Activated naive CD8-positive, alpha-beta T cell treated with anti-CD3 and anti-CD28 coated beads, Interleukin-2, amount 50 U/mL, for 24 hours (primary cell): ENCODE measurements around the gene MIPOL1.
"Not testable (repeated sequence)": the region's sequence is repeated elsewhere in the genome, so short reads cannot be mapped to it uniquely, and the experiment has no call there.

Experiments
- ATAC-seq: fragments of 150-1000 bp; cut with Tn5 transposase; one replicate; pipeline ENCODE4 v1.10.0; 2021
- DNase-seq: peaks from one replicate; pipeline ENCODE4 v3.0.0; 2021
- H3K27ac Mint-ChIP-seq: one replicate; pipeline ENCODE4 v1.8.0; 2021; ENCODE audit warnings: mild to moderate bottlenecking, mixed read lengths
- H3K27me3 Mint-ChIP-seq: one replicate; pipeline ENCODE4 v1.8.0; 2021; ENCODE audit warnings: mixed read lengths
- H3K36me3 Mint-ChIP-seq: one replicate; pipeline ENCODE4 v1.8.0; 2021; ENCODE audit warnings: low read depth, mixed read lengths
- H3K4me1 Mint-ChIP-seq: one replicate; pipeline ENCODE4 v1.8.0; 2021; ENCODE audit warnings: mixed read lengths
- H3K4me3 Mint-ChIP-seq: one replicate; pipeline ENCODE4 v1.8.0; 2021; ENCODE audit warnings: mild to moderate bottlenecking, moderate library complexity, mixed read lengths
- H3K9me3 Mint-ChIP-seq: one replicate; pipeline ENCODE4 v1.8.0; 2021; ENCODE audit warnings: mixed read lengths

The MIPOL1 gene

GRCh38 chr14:37438444-37438843 is 240.7 kb downstream of the MIPOL1 start:
- Mint-ChIP-seq H3K27me3 (no peaks in the 10 kb centered on the region), H3K4me3 (no peak overlapping the region), H3K36me3 (no peaks in the 10 kb centered on the region), H3K27ac (no peak overlapping the region), H3K4me1 (no peaks in the 10 kb centered on the region), H3K9me3 (peaks cover 18% of the 10 kb centered on the region)
- DNase-seq (no peak), ATAC-seq (no peak)

GRCh38 chr14:37443461-37443860 is 245.7 kb downstream of the MIPOL1 start:
- no peak overlapping the region for H3K27ac Mint-ChIP-seq
- no peak for ATAC-seq
- H3K27me3 Mint-ChIP-seq, result no peaks in the 10 kb centered on the region
- no peaks in the 10 kb centered on the region for H3K36me3 Mint-ChIP-seq
- H3K4me1 Mint-ChIP-seq, result no peaks in the 10 kb centered on the region
- no peak for DNase-seq
- H3K9me3 Mint-ChIP-seq, result peaks cover 11% of the 10 kb centered on the region
- no peak overlapping the region for H3K4me3 Mint-ChIP-seq

GRCh38 chr14:37447883-37448391 is 250.2 kb downstream of the MIPOL1 start:
- Mint-ChIP-seq H3K27ac (no peak overlapping the region), H3K9me3 (peaks cover 7% of the 10 kb centered on the region), H3K4me1 (no peaks in the 10 kb centered on the region), H3K4me3 (no peak overlapping the region), H3K27me3 (no peaks in the 10 kb centered on the region), H3K36me3 (no peaks in the 10 kb centered on the region)
- no peak for DNase-seq
- no peak for ATAC-seq

- no peaks in the 10 kb centered on the region for H3K36me3 Mint-ChIP-seq
- no peak overlapping the region for H3K27ac Mint-ChIP-seq
- no peak for DNase-seq
- no peaks in the 10 kb centered on the region for H3K27me3 Mint-ChIP-seq
- H3K9me3 Mint-ChIP-seq, result peaks cover 12% of the 10 kb centered on the region
- no peaks in the 10 kb centered on the region for H3K4me1 Mint-ChIP-seq
- H3K4me3 Mint-ChIP-seq, result no peak overlapping the region
- no peak for ATAC-seq
These were observed 254.6 kb downstream of the MIPOL1 start for GRCh38 chr14:37452323-37452722.

GRCh38 chr14:37453985-37454384 is 256.2 kb downstream of the MIPOL1 start:
- no peaks in the 10 kb centered on the region for H3K36me3 Mint-ChIP-seq
- H3K4me3 Mint-ChIP-seq, result no peak overlapping the region
- no peaks in the 10 kb centered on the region for H3K27me3 Mint-ChIP-seq
- H3K4me1 Mint-ChIP-seq, result no peaks in the 10 kb centered on the region
- no peak for DNase-seq
- H3K27ac Mint-ChIP-seq, result no peak overlapping the region
- ATAC-seq, result no peak
- peaks cover 20% of the 10 kb centered on the region for H3K9me3 Mint-ChIP-seq

- Mint-ChIP-seq H3K4me1 (no peaks in the 10 kb centered on the region), H3K27me3 (no peaks in the 10 kb centered on the region), H3K27ac (no peak overlapping the region), H3K9me3 (peaks cover 27% of the 10 kb centered on the region), H3K4me3 (no peak overlapping the region), H3K36me3 (no peaks in the 10 kb centered on the region)
- ATAC-seq (no peak), DNase-seq (no peak)
These were observed 259.6 kb downstream of the MIPOL1 start for GRCh38 chr14:37457334-37457733.

- not testable (repeated sequence) for H3K36me3 Mint-ChIP-seq, ATAC-seq, H3K4me1 Mint-ChIP-seq, DNase-seq, H3K27ac Mint-ChIP-seq, H3K4me3 Mint-ChIP-seq, H3K27me3 Mint-ChIP-seq
- H3K9me3 Mint-ChIP-seq, result peaks cover 38% of the 10 kb centered on the region
These were observed 264.7 kb downstream of the MIPOL1 start for GRCh38 chr14:37462426-37462825.

- no peaks in the 10 kb centered on the region for H3K4me1 Mint-ChIP-seq
These were observed 266.6 kb downstream of the MIPOL1 start for GRCh38 chr14:37464192-37464858.

GRCh38 chr14:37466003-37466622 is 268.4 kb downstream of the MIPOL1 start:
- DNase-seq (no peak), ATAC-seq (no peak)
- no peaks in the 10 kb centered on the region for H3K27me3 Mint-ChIP-seq
- H3K27ac Mint-ChIP-seq, result no peak overlapping the region
- H3K4me1 Mint-ChIP-seq, result no peaks in the 10 kb centered on the region
- no peak overlapping the region for H3K4me3 Mint-ChIP-seq
- H3K36me3 Mint-ChIP-seq, result no peaks in the 10 kb centered on the region
- peaks cover 42% of the 10 kb centered on the region for H3K9me3 Mint-ChIP-seq

More at GRCh38 chr14:37464192-37464858, 266.6 kb downstream of the MIPOL1 start:
- Mint-ChIP-seq H3K4me3 (no peak overlapping the region), H3K9me3 (peaks cover 38% of the 10 kb centered on the region), H3K27me3 (no peaks in the 10 kb centered on the region), H3K36me3 (no peaks in the 10 kb centered on the region), H3K27ac (no peak overlapping the region)
- ATAC-seq, result no peak
- DNase-seq, result no peak

GRCh38 chr14:37466623-37467088 is 268.9 kb downstream of the MIPOL1 start:
- no peak overlapping the region for H3K4me3 Mint-ChIP-seq
- H3K27ac Mint-ChIP-seq, result no peak overlapping the region
- H3K4me1 Mint-ChIP-seq, result no peaks in the 10 kb centered on the region
- ATAC-seq (no peak), DNase-seq (no peak)
- H3K36me3 Mint-ChIP-seq, result no peaks in the 10 kb centered on the region
- peaks cover 40% of the 10 kb centered on the region for H3K9me3 Mint-ChIP-seq
- no peaks in the 10 kb centered on the region for H3K27me3 Mint-ChIP-seq

- no peak for ATAC-seq
- Mint-ChIP-seq H3K27ac (no peak overlapping the region), H3K4me3 (no peak overlapping the region), H3K36me3 (no peaks in the 10 kb centered on the region), H3K27me3 (no peaks in the 10 kb centered on the region), H3K4me1 (no peaks in the 10 kb centered on the region), H3K9me3 (peaks cover 28% of the 10 kb centered on the region)
- DNase-seq, result no peak
These were observed 271.9 kb downstream of the MIPOL1 start for GRCh38 chr14:37469650-37470049.

- Mint-ChIP-seq H3K9me3 (peaks cover 29% of the 10 kb centered on the region), H3K4me1 (no peaks in the 10 kb centered on the region)
- ATAC-seq, result no peak
These were observed 272.5 kb downstream of the MIPOL1 start for GRCh38 chr14:37470251-37470650.

GRCh38 chr14:37472906-37473305 is 275.2 kb downstream of the MIPOL1 start:
- no peak for DNase-seq

More at GRCh38 chr14:37470251-37470650, 272.5 kb downstream of the MIPOL1 start:
- no peak overlapping the region for H3K27ac Mint-ChIP-seq
- H3K36me3 Mint-ChIP-seq, result no peaks in the 10 kb centered on the region
- H3K4me3 Mint-ChIP-seq, result no peak overlapping the region
- no peaks in the 10 kb centered on the region for H3K27me3 Mint-ChIP-seq
- no peak for DNase-seq

GRCh38 chr14:37474191-37474590 is 276.5 kb downstream of the MIPOL1 start:
- Mint-ChIP-seq H3K36me3 (no peaks in the 10 kb centered on the region), H3K9me3 (peaks cover 30% of the 10 kb centered on the region)

More at GRCh38 chr14:37472906-37473305, 275.2 kb downstream of the MIPOL1 start:
- Mint-ChIP-seq H3K4me1 (no peaks in the 10 kb centered on the region), H3K27ac (no peak overlapping the region), H3K27me3 (no peaks in the 10 kb centered on the region), H3K9me3 (peaks cover 36% of the 10 kb centered on the region), H3K4me3 (no peak overlapping the region), H3K36me3 (no peaks in the 10 kb centered on the region)
- ATAC-seq, result no peak

More at GRCh38 chr14:37474191-37474590, 276.5 kb downstream of the MIPOL1 start:
- Mint-ChIP-seq H3K27me3 (no peaks in the 10 kb centered on the region), H3K4me1 (no peaks in the 10 kb centered on the region), H3K4me3 (no peak overlapping the region), H3K27ac (no peak overlapping the region)
- ATAC-seq (no peak), DNase-seq (no peak)
